Tracheal epithelial cell (primary cell): ENCODE measurements around the gene GOLGA6L26. TPM values are rescaled to one million over a fixed set of nuclear protein-coding genes. Genes with fewer than 3 reads are reported as not detected.

Source experiments
- total RNA-seq: library from RNA; depleted of rRNA; stranded (reverse); fragments of >200 nt; gene quantifications from 2 replicates; pipeline ENCODE4 v1.2.1, GENCODE V29; 2014

GOLGA6L26 gene
- total RNA-seq = under 0.01 TPM in 1 of 2 replicates, not detected in the other

GRCh38 chr15:23334096-23334495 is at the start of gene GOLGA6L26:
TSS of gene GOLGA6L26 (minus strand) at chr15:23334196. CDS start at chr15:23334135, 61 bp downstream.

GRCh38 chr15:23354448-23354847 is 20.5 kb upstream of the GOLGA6L26 start, which contains the start of gene GOLGA8S:
TSS of gene GOLGA8S (plus strand) at chr15:23354748. CDS start at chr15:23354810, 62 bp downstream.

Other genes starting within 250 kb of the GOLGA6L26 start
- gene GOLGA6L1, start 197.4 kb downstream of the GOLGA6L26 start, total RNA-seq = not detected in 2 replicates
- gene GOLGA8S, start 20.6 kb upstream of the GOLGA6L26 start, total RNA-seq = not detected in 2 replicates
- gene GOLGA6L2, start 113.0 kb upstream of the GOLGA6L26 start, total RNA-seq = not detected in 2 replicates
- gene MKRN3, start 231.5 kb upstream of the GOLGA6L26 start, total RNA-seq = 0.24 TPM in 1 of 2 replicates, not detected in the other